Ovary (tissue), 3 donors: Measurements from ENCODE around the gene RPS19.

ENCODE experiments used
- EP300 ChIP-seq: sonication (generic); formaldehyde crosslinking; IDR thresholded peaks from one replicate; pipeline ENCODE4 v1.6.1; 2017; ENCODE audit warnings: antibody characterized with exemption
- TF ChIP-seq, protein P1 (sequence below), 3 donors: fragments of 450-650 bp in 2 of 3; fragments of 200-600 bp in 1 of 3; IDR thresholded peaks; one replicate each; pipeline versions ENCODE4 v1.5.1 to v1.8.0; 2016 to 2022; ENCODE audit warnings: antibody characterized with exemption in 3 of 3, mild to moderate bottlenecking in 1 of 3
- donor health status: DM: no; HTN: no; CAD: no.

- TF ChIP-seq, protein P1, sequence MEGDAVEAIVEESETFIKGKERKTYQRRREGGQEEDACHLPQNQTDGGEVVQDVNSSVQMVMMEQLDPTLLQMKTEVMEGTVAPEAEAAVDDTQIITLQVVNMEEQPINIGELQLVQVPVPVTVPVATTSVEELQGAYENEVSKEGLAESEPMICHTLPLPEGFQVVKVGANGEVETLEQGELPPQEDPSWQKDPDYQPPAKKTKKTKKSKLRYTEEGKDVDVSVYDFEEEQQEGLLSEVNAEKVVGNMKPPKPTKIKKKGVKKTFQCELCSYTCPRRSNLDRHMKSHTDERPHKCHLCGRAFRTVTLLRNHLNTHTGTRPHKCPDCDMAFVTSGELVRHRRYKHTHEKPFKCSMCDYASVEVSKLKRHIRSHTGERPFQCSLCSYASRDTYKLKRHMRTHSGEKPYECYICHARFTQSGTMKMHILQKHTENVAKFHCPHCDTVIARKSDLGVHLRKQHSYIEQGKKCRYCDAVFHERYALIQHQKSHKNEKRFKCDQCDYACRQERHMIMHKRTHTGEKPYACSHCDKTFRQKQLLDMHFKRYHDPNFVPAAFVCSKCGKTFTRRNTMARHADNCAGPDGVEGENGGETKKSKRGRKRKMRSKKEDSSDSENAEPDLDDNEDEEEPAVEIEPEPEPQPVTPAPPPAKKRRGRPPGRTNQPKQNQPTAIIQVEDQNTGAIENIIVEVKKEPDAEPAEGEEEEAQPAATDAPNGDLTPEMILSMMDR (IDR thresholded peaks at IDR 0.05) = no peak
- no peak for TF ChIP-seq EP300
These were observed 55.1 kb downstream of the RPS19 start for GRCh38 chr19:41915021-41915775.
